Fibroblast of skin of abdomen (primary cell): Measurements from ENCODE around the gene SLC16A2.
"Not testable (repeated sequence)": the region's sequence is repeated elsewhere in the genome, so short reads cannot be mapped to it uniquely, and the experiment has no call there.

Source experiments
- DNase-seq: peaks from one replicate; pipeline ENCODE4 v3.0.0-alpha.2; 2013

The SLC16A2 gene

GRCh38 chrX:74446876-74447275, 25.6 kb downstream of the SLC16A2 start:
- DNase-seq, result no peak

GRCh38 chrX:74448669-74449068, 27.4 kb downstream of the SLC16A2 start:
- no peak for DNase-seq

GRCh38 chrX:74449322-74449936, 28.1 kb downstream of the SLC16A2 start:
- peak; percentile 7 for DNase-seq

- peak; percentile 56 for DNase-seq
Measured at GRCh38 chrX:74449937-74450330, 28.6 kb downstream of the SLC16A2 start.

- peak; percentile 92 for DNase-seq
Measured at GRCh38 chrX:74450803-74451449, 29.6 kb downstream of the SLC16A2 start.

- DNase-seq, result no peak
Measured at GRCh38 chrX:74451450-74452198, 30.3 kb downstream of the SLC16A2 start.

- DNase-seq, result no peak
Measured at GRCh38 chrX:74452199-74452481, 30.8 kb downstream of the SLC16A2 start.

- no peak for DNase-seq
Measured at GRCh38 chrX:74453178-74453577, 31.9 kb downstream of the SLC16A2 start.

GRCh38 chrX:74454233-74454632, 32.9 kb downstream of the SLC16A2 start:
- DNase-seq, result not testable (repeated sequence)

- peak; percentile 77 for DNase-seq
Measured at GRCh38 chrX:74458736-74459135, 37.4 kb downstream of the SLC16A2 start.

- no peak for DNase-seq
Measured at GRCh38 chrX:74461384-74461783, 40.1 kb downstream of the SLC16A2 start.

GRCh38 chrX:74464722-74465121, 43.4 kb downstream of the SLC16A2 start:
- no peak for DNase-seq

GRCh38 chrX:74465424-74465823, 44.1 kb downstream of the SLC16A2 start:
- peak; percentile 25 for DNase-seq

GRCh38 chrX:74467656-74468055, 46.4 kb downstream of the SLC16A2 start:
- DNase-seq, result no peak

GRCh38 chrX:74473116-74473515, 51.8 kb downstream of the SLC16A2 start:
- DNase-seq, result not testable (repeated sequence)

- DNase-seq, result no peak
Measured at GRCh38 chrX:74490247-74490646, 69.0 kb downstream of the SLC16A2 start.

GRCh38 chrX:74492720-74493201, 71.5 kb downstream of the SLC16A2 start:
- no peak for DNase-seq

- DNase-seq, result no peak
Measured at GRCh38 chrX:74493806-74494205, 72.5 kb downstream of the SLC16A2 start.

- no peak for DNase-seq
Measured at GRCh38 chrX:74498924-74499323, 77.6 kb downstream of the SLC16A2 start.

GRCh38 chrX:74500067-74500466, 78.8 kb downstream of the SLC16A2 start:
- DNase-seq, result no peak

GRCh38 chrX:74500555-74500954, 79.3 kb downstream of the SLC16A2 start:
- DNase-seq, result no peak

GRCh38 chrX:74505437-74505836, 84.1 kb downstream of the SLC16A2 start:
- DNase-seq, result no peak

GRCh38 chrX:74506317-74507115, 85.2 kb downstream of the SLC16A2 start:
- DNase-seq, result no peak
